HG03521 (cell line): Measurements from ENCODE around the gene BAHCC1.

Experiments used
- ATAC-seq: cut with Tn5 transposase; IDR thresholded peaks from one replicate; pipeline ENCODE4 v1.9.1; 2021; ENCODE audit warnings: mild to moderate bottlenecking, moderate library complexity; ENCODE audit not compliant: unreplicated experiment

BAHCC1 gene

DNA sequence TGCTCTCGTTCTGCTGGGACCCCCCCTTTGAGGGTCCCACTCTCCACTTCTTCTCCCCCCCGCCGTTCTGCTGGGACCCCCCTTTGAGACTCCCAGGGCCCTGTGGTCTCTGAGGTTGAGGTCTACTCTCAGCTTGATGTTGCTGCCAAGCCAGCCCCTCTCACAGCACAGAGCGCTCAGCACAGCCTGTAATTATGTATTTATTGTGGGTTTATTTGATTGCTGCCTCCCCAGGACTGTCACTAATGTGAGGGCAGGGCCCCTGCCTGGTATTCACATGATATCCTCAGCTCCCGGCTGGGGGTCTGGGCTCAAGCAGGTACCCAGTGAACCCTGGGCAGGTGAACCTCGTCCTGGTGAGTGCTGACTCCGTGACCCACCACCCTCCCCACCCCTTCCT is 81.9 kb downstream of the BAHCC1 start:
- no peak for ATAC-seq

DNA sequence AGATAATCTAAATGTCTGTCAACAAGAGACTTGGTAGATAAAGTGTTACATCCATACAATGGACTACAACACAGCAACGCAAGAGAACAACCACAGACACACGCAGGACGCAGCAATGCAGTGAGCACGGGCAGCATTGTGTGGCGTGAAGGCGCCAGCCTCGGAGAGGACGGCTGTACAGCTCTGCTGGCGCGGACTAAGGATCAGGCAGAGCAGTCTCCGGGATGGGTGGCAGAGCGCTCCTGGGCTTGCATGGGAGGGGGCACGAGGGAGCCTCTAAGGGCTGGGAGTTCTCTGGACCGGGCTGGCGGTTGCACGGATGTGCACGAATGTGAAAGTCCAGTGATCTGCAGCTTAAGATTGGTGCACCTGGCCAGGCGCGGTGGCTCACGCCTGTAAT is 82.9 kb downstream of the BAHCC1 start:
- ATAC-seq = no peak

DNA sequence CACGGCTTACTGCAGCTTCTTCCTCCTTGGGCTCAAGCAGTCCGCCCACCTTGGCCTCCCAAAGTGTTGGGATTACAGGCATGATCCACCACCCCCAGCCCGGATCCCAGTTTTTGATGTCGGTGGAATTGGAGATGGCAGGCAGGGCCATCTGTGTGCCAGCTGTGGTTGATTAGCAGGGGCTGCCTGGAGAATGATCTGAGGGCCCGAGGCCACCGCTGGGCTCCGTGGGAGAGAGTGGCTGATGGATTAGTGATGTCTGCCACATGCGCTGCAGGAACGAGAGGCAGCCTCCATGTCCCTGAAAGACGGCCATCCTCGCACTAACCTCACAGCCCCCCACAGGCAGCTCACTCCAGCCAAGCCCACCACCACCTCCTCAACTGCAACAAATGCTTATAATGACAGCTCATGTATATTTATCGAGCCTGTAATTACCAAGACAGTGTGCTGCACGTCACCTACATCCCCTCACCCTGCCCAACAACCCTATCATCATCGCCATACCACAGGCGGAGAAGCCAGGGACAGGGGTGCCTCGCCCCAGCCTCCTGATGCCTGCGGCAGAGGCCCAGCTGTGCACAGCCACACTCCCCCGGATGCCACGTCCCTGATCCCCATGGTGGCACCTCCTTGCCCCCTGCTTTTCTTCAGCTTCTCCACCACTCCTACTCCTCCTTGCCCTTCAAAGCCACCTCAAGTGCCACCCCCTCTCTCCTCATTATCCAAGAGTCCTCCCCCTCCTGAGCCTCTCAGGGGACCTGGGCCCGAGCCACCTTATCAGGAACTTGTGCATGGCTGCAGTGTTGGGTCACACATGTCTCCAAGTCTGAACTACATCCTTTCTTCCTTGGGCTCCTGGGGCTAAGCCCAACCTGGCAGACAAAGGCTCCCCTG is 84.2 kb downstream of the BAHCC1 start:
- no peak for ATAC-seq

DNA sequence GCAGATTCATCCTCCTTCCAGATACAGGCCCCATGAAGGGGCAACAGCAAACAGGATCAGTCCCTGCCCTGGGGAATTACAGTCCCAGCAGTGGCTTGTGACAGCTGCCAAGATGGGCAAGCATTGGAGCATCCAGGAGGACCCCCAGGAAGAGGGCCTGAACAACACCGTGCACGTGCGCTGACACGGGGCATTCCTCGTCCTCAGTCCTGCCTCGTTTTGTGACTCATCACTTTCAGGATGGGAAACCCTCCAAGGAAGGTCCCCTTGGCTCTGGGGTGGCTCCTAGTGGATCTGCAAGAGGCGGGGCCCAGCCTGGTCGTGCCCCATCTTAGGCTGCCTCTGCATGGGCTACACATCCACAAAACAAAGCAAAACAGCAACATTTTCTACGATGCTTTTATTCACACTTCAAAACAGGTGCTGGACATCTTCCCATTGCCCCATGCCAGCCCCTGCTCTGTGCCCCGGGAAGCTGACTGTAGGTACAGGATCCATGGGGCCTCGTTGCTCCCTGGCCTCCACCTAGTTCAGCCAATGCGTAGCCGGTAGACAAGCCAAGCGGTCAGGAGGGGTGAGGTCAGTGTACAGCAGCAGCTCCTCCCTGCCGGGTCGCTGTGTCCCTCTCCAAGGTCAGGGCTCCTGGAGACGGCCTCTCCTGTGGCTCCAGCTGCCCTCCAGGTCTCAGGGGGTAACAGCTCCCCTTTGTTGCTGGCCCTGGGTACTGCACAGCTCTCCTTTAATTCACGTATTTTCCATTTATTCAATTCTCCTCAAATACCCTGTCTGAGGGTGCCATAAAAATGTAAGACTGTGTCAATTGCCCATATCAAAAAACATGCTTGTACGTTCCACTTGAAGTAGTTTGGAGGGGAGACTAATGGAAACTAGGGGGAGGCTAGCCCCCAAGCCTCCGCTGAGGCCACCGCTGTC is 85.1 kb downstream of the BAHCC1 start:
- ATAC-seq = no peak

DNA sequence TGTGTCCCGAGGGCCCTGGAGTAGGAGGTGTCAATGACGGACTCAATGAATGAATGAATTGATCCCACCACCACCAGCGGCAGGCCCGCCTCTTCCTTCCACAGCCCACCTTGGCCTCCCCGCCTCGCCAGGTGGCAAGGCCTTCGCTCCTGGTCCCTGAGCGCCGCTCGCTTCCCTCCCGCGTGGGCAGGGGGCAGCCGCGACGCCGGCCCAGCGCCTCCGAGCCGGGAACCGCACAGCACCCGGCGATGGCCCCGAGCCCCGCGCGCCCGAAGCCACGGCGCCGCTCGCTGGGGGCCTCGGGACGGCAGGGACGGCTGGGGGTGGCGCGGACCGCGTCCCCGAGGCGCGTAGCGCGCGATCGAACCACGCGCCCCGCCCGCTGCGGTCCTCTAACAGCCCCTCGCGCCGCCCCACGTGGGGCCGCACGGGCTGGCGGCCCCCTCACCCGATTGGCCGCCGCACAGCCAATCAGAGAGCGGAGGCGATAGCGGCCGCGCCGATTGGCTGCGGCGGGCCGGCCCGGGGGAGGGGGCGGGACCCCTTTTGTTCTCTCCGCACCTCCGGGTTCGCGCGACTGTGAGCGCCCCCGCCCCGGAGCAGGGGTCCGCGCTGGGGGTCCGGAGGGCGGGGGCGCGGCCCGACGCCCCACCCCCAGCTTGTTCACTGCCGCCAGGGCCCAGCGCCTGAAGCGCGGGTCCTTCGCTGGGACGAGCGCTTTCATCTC is 86.0 kb downstream of the BAHCC1 start:
- no peak for ATAC-seq

DNA sequence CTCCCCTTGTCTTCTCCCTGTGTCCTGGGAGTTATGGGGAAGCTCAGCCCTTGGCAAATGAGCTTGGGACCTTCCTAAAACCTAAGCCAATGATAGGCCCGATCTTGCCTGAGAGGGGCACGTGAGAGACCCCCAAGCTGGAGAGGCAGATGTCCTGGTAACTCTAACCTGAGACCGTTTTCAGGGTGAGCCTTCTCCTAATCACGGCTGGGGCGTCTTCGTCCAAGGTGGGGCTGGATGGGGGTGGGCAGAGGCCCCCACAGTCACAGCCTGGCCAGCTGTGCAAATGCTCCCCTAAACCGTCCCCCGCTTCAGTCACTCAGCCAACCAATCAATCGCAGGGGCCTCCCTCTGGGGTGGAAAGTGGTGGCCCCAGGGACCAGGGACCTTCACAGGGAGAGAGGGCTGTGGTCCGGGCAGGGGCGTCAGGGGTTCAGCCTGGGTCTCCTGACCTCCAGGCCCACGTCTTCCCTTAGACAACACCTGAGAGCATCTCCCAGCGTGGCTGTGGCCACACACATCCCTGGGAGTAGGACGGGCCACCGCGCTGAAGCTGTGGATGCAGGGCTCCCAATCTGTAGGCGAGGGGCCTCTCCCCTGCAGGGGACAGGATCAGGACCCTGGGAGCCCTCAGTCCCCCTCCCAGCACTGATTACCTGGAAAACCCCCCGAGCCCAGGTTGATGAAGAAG is 86.7 kb downstream of the BAHCC1 start:
- no peak for ATAC-seq

DNA sequence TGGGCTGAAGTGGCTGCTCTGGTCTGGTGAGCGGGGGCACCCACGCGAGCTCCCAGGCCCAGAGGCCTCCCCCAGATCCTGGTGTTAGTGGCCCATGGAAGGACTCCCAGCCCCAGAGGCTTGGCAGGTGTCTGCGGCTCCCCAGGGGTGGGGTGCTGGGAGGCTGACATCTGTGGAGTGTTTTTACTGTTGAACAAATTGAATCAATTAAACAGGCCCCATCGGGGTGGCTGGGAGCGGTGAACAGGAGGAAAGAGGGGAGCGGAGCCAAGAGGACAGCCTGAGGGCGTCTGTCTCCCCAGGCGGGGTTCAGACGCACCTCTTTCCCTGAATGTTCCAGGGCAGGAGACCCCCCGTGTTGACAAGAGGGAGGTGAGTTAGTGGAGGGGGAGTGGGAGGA is 87.4 kb downstream of the BAHCC1 start:
- ATAC-seq = no peak

DNA sequence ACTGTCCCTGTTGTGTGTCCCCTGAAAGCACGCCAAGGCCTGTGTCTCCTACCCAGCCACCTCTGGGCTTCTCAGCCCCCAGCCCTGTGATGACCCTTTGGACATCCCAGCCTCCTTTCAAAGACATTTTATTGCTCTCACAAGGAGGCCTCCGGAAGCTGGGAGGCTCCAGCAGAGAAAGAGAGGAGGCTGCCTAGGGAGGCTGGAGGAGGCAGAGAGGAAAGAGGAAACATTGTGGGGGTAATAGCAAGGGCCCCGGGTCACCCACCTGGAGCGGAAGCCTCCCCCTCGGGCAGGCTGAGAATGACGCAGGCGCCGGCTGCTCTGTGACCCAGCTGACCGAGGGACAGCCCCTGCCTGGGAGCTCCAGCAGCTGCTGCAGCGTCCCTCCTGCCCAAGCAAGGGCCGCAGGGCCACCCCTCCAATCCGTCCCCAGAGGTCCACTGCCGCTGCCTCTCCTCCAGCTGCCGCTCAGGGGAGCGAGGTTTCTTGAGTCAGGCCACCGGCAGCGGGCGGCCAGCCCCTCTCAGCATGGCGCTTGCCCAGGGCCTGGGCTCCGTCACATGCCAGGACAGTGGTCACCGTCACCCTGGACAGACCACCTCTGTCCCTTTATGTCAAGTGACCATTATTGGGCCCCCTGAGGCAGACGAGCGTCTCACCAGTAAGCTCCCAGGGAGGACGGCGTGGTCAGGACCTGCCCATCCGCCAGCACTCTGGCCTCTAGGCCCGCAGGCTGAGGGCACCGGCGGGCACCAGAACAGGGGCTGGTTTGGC is 88.0 kb downstream of the BAHCC1 start:
- no peak for ATAC-seq

DNA sequence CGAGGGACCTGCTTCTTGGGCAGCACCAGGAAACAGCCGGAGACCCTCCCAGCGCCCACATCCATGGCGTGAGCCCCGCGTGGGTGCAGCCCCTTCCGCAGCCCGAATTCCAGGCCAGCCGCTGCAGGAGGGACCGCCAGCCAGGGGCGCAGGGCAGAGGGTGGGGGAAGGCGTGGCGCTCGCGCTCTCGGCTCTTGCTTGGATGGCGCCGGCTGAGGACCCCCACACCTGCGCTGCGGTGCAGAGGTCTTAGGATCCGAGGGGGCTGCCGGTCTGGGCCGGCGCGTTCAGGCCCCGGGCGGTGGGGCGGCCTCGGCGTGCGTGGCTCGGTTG is 88.6 kb downstream of the BAHCC1 start:
- ATAC-seq = no peak

DNA sequence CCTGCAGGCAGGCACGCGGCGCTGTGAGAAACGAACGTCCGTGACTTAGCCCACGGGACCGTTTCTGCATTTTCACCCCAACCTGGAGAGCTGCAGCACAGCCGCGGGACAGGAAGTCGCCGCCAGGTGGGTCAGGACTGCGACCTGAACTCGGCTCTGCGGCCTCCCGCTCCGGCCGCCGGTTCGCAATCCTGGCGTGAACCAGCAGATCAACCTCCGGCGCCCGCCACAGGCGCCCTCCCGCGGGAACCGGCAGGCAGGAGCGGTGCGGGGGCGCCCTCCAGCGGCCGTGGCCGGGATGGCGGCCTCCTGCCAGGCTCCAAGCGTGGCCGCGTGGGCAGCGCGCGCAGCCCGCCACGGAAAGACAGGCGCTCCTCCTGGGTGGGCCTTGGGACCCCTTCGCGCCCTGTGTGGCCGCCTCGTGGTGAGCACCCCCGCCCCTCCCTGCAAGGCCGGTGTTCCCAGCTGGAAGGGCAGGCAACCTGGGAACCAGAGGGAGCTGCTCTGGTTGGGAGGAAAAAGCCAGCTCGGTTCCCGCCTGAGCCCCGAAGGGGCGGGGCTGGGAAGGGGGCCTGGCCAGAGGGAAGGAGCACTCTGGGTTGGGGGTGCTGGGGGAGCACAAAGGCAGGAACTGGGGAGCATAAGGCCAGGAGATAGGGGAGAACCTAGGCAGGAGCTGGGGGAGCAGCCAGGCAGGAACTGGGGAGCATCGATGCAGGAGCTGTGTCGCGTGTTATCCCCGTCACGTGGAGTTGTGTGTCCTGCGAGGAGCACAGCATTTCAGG is 89.1 kb downstream of the BAHCC1 start:
- peak; percentile 57 for ATAC-seq

DNA sequence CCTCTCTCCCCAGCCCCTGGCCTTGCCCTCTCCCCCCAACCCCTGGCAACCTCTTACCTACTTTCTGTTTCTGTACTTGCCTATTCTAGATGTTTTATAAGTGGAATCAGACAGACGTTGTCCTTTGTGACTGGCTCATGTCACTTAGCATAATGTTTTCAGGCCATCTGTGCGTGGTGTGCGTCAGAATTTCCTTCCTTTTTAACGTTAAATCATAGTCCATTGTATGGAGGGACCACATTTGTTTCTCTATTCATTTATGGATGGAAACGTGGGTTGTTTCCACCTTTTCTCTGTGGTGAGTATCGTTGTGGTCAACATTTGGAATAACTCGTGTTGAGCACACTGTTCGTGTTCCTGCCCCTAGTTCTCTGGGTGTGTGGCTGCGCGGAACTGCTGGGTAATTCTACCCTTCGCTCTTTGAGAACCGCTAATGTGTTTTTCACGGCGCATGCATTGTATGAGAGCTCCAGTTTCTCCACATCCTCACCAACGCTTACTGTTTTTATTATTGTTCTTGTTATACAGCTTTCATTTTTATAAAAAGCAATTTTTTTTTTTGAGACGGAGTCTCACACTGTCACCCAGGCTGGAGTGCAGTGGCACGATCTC is 91.0 kb downstream of the BAHCC1 start:
- no peak for ATAC-seq

DNA sequence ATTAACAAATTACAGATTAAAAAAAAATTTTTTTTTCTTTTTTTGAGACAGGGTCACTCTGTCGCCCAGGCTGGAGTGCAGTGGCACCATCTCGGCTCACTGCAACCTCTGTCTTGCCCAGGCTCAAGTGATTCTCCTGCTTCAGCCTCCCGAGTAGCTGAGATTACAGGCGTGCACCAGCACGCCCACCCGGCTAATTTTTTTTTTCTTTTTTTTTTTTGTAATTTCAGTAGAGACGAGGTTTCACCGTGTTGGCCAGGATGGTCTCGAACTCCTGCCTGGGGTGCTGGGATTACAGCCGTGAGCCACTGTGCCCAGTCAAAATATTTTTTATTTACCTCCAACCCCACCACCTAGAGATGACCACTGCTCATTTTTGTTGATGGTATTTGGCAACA is 91.8 kb downstream of the BAHCC1 start:
- no peak for ATAC-seq

DNA sequence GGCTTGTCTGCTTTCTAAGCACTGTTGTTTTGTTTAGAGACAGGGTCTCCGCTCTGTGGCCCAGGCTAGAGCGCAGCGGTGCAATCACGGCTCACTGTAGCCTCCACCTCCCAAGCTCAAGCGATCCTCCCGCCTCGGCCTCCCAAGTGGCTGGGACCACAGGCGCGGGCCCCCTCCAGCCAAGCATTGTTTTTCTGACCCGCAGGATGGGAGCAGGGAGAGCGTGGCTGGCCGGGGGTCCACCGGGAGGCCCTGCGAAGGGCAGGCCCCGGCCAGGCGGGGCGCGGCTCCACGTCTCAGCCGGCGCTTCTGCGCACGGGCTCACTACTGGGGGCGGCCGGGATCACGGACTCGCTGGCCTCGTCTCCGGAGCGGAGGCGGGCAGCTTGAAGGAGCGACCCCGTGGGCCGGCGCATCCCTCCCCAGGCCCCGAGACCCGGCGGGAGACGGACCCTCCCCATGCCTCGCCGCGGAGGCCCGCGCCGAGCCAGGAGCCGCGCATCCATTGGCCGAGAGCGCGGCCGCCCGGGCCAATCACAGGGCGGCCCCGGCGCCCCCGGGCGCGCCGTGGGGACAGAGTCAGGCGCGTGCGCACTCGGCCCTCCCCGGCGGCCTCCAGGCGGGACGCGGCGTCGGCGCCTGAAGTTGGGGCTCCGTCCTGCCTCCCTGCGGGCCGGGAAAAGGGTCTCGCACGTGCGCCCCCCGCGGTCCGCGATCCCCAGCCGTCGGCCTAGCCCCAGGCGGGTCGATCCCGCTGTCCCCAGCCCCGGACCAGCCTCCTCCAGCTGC is 92.4 kb downstream of the BAHCC1 start:
- ATAC-seq = peak; percentile 44

DNA sequence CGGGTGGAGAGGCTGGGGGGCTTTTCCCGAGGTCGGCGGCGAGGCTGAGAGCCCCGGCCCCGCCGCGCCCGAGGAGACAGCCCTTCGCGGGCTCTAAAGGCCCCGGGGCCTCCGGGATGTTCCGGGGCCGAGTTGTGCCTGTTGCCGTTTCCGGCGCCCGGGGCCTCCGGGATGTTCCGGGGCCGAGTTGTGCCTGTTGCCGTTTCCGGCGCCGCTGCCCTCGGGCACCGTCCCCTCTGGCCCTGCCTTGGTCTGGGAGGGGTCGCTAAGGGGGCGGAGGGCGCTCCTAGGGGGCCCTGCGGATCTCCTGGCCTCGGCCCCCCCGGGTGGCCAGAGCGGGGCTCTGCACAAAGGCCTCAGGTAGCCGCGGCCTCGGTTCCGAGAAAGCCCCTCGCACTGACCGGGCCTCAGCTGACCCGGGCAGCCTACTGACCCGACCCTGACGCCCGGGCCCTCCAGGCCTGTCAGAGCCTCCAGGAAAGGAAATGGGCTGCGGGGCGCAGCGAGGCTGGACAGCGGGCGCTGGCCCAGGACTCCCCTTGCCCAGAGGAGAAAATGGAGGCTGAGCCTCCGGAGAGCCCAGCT is 93.1 kb downstream of the BAHCC1 start:
- ATAC-seq = no peak

DNA sequence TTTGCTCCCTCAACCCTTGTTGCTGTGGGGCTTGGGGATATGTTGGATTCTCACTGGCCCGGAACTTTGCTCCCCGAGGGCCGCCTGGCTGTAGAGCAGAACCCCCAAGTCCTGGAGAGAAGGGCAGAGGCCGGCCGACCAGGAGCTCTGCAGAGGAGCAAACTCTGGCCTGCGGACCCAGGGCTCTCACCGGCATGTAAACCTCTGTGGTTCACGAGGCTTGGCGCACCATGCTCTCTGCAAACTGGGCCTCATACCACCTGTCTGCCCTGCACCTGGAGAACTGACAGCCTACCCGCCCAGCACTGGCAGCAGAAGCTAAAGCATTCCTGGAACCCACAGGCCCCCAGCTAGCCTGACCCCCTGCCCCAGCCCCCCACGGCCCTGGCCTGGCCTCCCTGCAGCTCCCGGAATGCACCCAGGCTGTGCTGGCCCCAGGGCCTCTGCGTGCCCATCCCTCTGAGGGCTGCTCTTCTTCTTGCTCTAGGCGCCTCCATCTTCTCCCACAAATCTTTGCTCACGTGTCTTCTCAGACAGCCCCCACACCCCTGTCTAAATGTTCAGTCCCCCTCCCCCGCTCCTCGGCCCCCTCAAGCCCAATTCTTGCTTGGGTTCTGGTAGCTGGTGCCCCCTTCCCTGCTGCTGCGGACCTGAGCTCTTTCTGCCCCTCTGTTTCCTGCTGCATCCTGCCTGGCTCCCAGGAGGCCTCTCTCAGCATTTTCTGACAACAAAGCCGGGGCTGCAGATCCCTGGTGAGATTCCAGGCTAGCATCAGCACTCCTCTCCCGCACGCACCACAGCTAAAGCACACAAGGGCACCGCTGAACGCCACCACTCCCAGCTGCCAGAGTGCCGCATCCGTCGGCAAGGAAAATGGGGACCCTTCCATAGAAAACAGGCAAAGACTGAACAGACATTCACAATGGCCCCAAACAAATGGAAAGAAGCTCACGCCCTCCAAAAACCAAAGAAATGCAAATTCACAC is 94.0 kb downstream of the BAHCC1 start:
- ATAC-seq = no peak
